HFF-Myc (cell line): ENCODE results near the gene MTMR2.
A peak's percentile ranks its signal among the peaks of the same experiment; 100 is the strongest.

Source experiments
- DNase-seq: peaks from one replicate; pipeline ENCODE4 v3.0.0-alpha.2; 2011; ENCODE audit warnings: low read depth; ENCODE audit errors: extremely low read depth
- H3K4me3 ChIP-seq: replicated peaks from 2 replicates; pipeline ENCODE4 v1.5.1; 2011; ENCODE audit warnings: low read depth, mild to moderate bottlenecking, control low read depth, low read length
- TF ChIP-seq, protein P1 (sequence below): IDR thresholded peaks from 2 replicates; pipeline ENCODE4 v1.5.1; 2012; ENCODE audit warnings: mild to moderate bottlenecking, low read depth, low read length, control low read depth; ENCODE audit errors: missing control alignments

Gene MTMR2

DNA sequence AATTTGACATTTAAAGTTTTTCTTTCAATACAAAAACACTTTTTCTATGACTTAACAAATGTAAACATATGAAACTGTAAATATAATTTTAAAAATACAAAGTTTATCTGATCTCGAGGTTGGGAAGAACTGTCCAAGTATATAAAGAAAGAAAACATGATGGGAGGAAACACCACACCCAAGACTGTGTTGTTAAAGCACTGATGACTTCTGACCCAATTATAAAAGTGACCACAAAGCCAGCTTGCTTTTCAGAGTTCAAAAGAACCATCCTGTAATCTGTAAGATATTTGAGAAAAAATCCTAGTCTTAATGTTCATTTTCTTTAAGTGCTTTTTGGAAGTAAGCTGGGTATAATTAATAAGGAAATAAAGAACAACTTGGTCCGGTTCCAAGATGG, 118.0 kb downstream of the MTMR2 start:
- DNase-seq, result no peak
- TF ChIP-seq, protein P1, sequence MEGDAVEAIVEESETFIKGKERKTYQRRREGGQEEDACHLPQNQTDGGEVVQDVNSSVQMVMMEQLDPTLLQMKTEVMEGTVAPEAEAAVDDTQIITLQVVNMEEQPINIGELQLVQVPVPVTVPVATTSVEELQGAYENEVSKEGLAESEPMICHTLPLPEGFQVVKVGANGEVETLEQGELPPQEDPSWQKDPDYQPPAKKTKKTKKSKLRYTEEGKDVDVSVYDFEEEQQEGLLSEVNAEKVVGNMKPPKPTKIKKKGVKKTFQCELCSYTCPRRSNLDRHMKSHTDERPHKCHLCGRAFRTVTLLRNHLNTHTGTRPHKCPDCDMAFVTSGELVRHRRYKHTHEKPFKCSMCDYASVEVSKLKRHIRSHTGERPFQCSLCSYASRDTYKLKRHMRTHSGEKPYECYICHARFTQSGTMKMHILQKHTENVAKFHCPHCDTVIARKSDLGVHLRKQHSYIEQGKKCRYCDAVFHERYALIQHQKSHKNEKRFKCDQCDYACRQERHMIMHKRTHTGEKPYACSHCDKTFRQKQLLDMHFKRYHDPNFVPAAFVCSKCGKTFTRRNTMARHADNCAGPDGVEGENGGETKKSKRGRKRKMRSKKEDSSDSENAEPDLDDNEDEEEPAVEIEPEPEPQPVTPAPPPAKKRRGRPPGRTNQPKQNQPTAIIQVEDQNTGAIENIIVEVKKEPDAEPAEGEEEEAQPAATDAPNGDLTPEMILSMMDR, result no peak
- H3K4me3 ChIP-seq, result no peak overlapping the region

DNA sequence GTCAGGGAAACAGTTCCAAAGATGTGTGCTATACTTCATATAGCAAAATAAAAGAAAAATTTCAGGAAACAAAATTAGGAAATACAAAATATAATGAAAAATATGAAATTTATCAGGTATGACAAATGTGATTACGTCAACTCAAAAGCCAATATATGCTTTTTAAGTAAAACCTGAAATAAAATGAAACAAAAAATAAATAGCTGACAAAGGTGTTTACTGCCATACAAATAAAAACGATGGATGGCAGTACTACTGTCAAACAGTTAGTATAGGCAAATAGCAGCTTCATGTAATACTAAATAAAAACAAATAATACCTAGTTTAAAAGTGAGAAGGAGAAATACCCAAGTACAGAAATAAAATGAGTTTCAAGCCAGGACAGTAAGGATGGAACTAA, 119.9 kb downstream of the MTMR2 start:
- no peak for DNase-seq
- TF ChIP-seq, protein P1, result no peak
- no peak overlapping the region for H3K4me3 ChIP-seq

DNA sequence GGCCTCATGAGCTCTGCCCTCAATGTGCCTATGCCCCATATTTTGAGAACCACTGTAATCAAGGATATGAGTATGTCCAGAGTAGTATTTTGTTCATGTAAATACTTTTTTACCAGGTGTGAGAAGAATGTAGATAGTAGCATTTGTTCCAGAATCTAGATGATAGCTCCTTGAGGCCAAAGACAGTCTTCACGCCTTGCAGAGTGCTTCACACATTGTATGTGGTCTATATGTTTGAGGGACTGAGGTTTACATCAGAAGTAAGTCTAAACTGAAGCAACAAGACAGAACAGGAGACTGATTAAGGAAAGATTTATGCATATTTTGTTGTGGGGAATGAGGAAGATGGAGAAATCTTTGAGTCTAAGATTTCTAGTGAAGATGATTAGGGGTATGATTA, 121.1 kb downstream of the MTMR2 start:
- no peak for DNase-seq
- TF ChIP-seq, protein P1, result no peak
- no peak overlapping the region for H3K4me3 ChIP-seq

DNA sequence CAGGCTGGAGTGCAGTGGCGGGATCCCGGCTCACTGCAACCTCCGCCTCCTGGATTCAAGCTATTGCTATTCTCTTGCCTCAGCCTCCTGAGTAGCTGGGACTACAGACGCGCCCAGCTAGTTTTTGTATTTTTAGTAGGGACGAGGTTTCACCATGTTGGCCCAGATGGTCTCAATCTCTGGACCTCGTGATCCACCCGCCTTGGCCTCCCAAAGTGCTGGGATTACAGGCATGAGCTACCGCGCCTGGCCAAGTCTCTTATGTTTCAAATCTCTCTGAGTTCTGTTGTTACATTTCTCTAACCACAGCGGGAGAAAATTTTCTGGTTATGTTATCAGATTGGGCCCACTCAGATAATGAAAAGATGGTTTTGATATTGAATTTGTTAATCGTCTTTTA, 123.5 kb downstream of the MTMR2 start:
- H3K4me3 ChIP-seq, result no peak overlapping the region
- TF ChIP-seq, protein P1, result no peak
- no peak for DNase-seq

DNA sequence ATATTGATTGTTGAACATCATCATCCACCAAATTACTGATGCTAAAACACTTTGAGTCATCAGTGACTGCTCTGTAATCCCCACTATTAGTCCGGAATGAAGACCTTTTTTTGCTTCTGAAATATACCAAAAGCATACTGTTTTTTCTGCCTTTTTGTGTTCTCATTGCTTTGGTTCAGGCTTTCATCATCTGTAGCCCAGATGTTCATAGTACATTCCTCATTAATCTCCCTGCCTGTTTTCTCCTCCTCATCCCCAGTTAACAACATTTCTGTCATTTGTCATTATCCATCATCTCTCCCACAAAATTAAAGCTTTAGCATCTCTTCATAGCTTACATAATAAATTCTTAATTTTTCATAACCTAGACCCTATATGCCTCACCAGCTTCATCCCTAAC, 124.4 kb downstream of the MTMR2 start:
- peak; percentile 30 for DNase-seq
- H3K4me3 ChIP-seq, result no peak overlapping the region
- TF ChIP-seq, protein P1, result no peak

DNA sequence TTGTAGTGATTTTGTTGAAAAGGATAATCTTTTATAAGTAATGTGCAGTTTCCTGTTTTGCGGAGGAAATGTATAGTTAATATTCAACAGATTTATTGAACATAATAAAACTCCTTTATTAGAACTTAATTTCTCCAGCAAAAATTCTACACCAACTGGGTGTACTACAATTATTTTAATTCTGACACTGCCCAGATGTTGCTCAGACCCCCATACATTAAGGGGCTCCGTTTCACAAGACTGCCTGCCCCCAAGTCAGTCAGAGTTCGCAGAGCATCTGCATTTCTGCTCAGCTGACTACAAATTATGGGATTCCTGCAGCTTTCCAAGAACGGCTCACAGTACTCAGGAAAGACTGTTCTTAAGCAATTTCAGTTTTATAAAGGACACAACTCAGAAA, 127.4 kb downstream of the MTMR2 start:
- no peak overlapping the region for H3K4me3 ChIP-seq
- no peak for DNase-seq
- TF ChIP-seq, protein P1, result no peak

DNA sequence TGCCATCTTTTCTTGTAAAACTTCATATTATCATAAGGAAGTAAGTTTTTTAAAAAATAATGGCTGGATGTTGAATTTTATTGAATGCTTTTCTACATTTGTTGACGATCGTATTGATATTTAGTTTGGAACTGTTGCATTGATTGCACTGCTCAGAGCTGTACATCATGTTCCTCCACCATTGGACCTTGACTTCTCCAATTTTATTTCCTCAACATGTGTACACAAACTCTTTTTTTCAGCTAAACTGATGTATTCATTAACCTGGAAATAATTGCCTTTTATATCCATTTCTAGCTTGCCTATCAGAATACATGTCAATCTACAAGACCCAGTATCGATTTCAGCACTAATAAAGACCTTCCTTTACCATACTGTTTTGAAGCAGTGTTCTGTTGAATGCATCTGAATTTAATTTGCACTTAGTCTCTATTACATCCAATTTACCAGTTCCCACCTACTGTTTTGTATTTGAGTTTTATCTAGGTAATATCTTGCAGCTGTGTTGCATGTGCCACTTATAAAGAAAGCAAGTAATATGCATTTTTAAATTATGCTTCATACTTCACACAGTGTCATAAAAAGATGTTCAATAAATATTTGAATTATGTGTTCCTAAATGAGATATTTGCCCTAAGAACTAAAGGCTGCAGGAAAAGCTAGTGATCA, 128.1 kb downstream of the MTMR2 start:
- H3K4me3 ChIP-seq, result no peak overlapping the region
- TF ChIP-seq, protein P1, result no peak
- DNase-seq, result no peak
